ENCODE data around the gene CEP63. TPM values are rescaled to one million over a fixed set of nuclear protein-coding genes. Genes with fewer than 3 reads are reported as not detected.

CEP63 gene
- total RNA-seq, 2 experiments from 2014 or later, result 13.2 to 15.1 TPM

GRCh38 chr3:134485075-134485717, 661 bp upstream of the CEP63 start:
- Histone ChIP-seq H3K36me3 (ENCODE audit: insufficient read depth, low read length) (peaks cover 28% of the 10 kb centered on the region), H3K9me3 (ENCODE audit: control insufficient read depth in 1 of 2, insufficient read depth in 1 of 2, low read length in 2 of 2) (no peaks in the 10 kb centered on the region), H3K27me3 (ENCODE audit: control insufficient read depth in 1 of 2, insufficient read depth in 2 of 2, low read length in 2 of 2) (no peaks in the 10 kb centered on the region), H3K4me1 (ENCODE audit: insufficient read depth, low read length) (peaks cover 29% of the 10 kb centered on the region), H3K27ac (ENCODE audit: low read depth in 1 of 2, low read length in 2 of 2) (peak overlapping the region; percentile 86 to 95), H3K4me3 (ENCODE audit: low read length) (peak overlapping the region; percentile 96)
- intact Hi-C loops (cut with DNase I, micrococcal nuclease), result loop anchor here (2.0 to 5.0 kb wide), 5 partner anchors 234 to 1823 kb away; partner anchors contain the start of genes CDV3 (in 2 of the 2), NPHP3 (in 2 of the 2), RYK (in 1 of the 2) and TOPBP1 (in 1 of the 2)
- peak overlapping the region; percentile 98 for H3K27ac Mint-ChIP-seq
- no peaks in the 10 kb centered on the region for H3K9me3 Mint-ChIP-seq
- ATAC-seq (ENCODE audit: poor library complexity) (peak; percentile 5), DNase-seq (peak in 9 of 14 experiments; percentile 5 to 91 (median 86))
- H3K4me1 Mint-ChIP-seq (ENCODE audit: low read depth), result peaks cover 66% of the 10 kb centered on the region
- ChIA-PET POLR2A (interaction anchor here (0.5 to 3.6 kb wide), 17 partner anchors 8 to 1762 kb away, joined by 3 to 23 read pairs (median 6); partner anchors contain the start of genes CDV3, MSL2, RYK and SRPRB), CTCF (interaction anchor here (1.4 to 2.9 kb wide), 3 partner anchors 12 to 272 kb away, joined by 5 to 11 read pairs (median 6); no protein-coding TSS in a partner anchor)
- TF ChIP-seq CTCF (IDR thresholded peaks at IDR 0.05), result no peak
- peaks cover 56% of the 10 kb centered on the region for H3K36me3 Mint-ChIP-seq (ENCODE audit: low read depth)
- no peaks in the 10 kb centered on the region for H3K27me3 Mint-ChIP-seq
- H3K4me3 Mint-ChIP-seq, result peak overlapping the region; percentile 100

- Mint-ChIP-seq H3K36me3 (ENCODE audit: low read depth) (peaks cover 44% of the 10 kb centered on the region), H3K4me1 (ENCODE audit: low read depth) (peaks cover 78% of the 10 kb centered on the region), H3K4me3 (peak overlapping the region; percentile 100), H3K27me3 (no peaks in the 10 kb centered on the region), H3K9me3 (no peaks in the 10 kb centered on the region), H3K27ac (peak overlapping the region; percentile 98)
- Histone ChIP-seq H3K36me3 (ENCODE audit: insufficient read depth, low read length) (peaks cover 14% of the 10 kb centered on the region), H3K4me3 (ENCODE audit: low read length) (peak overlapping the region; percentile 96), H3K9me3 (ENCODE audit: control insufficient read depth in 1 of 2, insufficient read depth in 1 of 2, low read length in 2 of 2) (no peaks in the 10 kb centered on the region), H3K27ac (ENCODE audit: low read depth in 1 of 2, low read length in 2 of 2) (peak overlapping the region; percentile 86 to 95), H3K27me3 (ENCODE audit: control insufficient read depth in 1 of 2, insufficient read depth in 2 of 2, low read length in 2 of 2) (no peaks in the 10 kb centered on the region), H3K4me1 (ENCODE audit: insufficient read depth, low read length) (peaks cover 29% of the 10 kb centered on the region)
- TF ChIP-seq CTCF (IDR thresholded peaks at IDR 0.05), result no peak
- DNase-seq, result peak in 10 of 14 experiments; percentile 11 to 67 (median 28)
- intact Hi-C loops (cut with DNase I, micrococcal nuclease), result loop anchor here (2.0 to 5.0 kb wide), 5 partner anchors 236 to 1824 kb away; partner anchors contain the start of genes CDV3 (in 2 of the 2), NPHP3 (in 2 of the 2), RYK (in 1 of the 2) and TOPBP1 (in 1 of the 2)
- ChIA-PET POLR2A (interaction anchor here (1.0 to 3.6 kb wide), 11 partner anchors 9 to 913 kb away, joined by 3 to 23 read pairs (median 7); partner anchors contain the start of genes CDV3 and RYK), CTCF (interaction anchor here (0.5 to 2.1 kb wide), 2 partner anchors 16 to 274 kb away, joined by 3 to 6 read pairs; no protein-coding TSS in a partner anchor)
- peak; percentile 43 for ATAC-seq (ENCODE audit: poor library complexity)
Measured at GRCh38 chr3:134486577-134487041, 752 bp downstream of the CEP63 start.

GRCh38 chr3:134487406-134487805, 1.5 kb downstream of the CEP63 start:
- peaks cover 81% of the 10 kb centered on the region for H3K4me1 Mint-ChIP-seq (ENCODE audit: low read depth)
- peak overlapping the region; percentile 98 for H3K27ac Mint-ChIP-seq
- intact Hi-C loops (cut with DNase I, micrococcal nuclease), result loop anchor here (2.0 to 5.0 kb wide), 5 partner anchors 237 to 1825 kb away; partner anchors contain the start of genes CDV3 (in 2 of the 2), NPHP3 (in 2 of the 2), RYK (in 1 of the 2) and TOPBP1 (in 1 of the 2)
- no peak for TF ChIP-seq CTCF (IDR thresholded peaks at IDR 0.05)
- no peaks in the 10 kb centered on the region for H3K9me3 Mint-ChIP-seq
- no peaks in the 10 kb centered on the region for H3K9me3 ChIP-seq (ENCODE audit: control insufficient read depth in 1 of 2, insufficient read depth in 1 of 2, low read length in 2 of 2)
- ChIA-PET CTCF (no interaction called here), POLR2A (interaction anchor here (0.6 to 3.6 kb wide), 4 partner anchors 165 to 913 kb away, joined by 3 to 23 read pairs (median 12); partner anchors contain the start of genes CDV3 and RYK)
- H3K4me3 Mint-ChIP-seq, result peak overlapping the region; percentile 100
- peak overlapping the region; percentile 96 for H3K4me3 ChIP-seq (ENCODE audit: low read length)
- H3K27me3 Mint-ChIP-seq, result no peaks in the 10 kb centered on the region
- DNase-seq, result peak in 3 of 14 experiments; percentile 31 to 39 (median 36)
- ATAC-seq (ENCODE audit: poor library complexity), result no peak
- peaks cover 36% of the 10 kb centered on the region for H3K36me3 Mint-ChIP-seq (ENCODE audit: low read depth)
- H3K27ac ChIP-seq (ENCODE audit: low read depth in 1 of 2, low read length in 2 of 2), result no peak overlapping the region
- peaks cover 7% of the 10 kb centered on the region for H3K36me3 ChIP-seq (ENCODE audit: insufficient read depth, low read length)
- no peaks in the 10 kb centered on the region for H3K27me3 ChIP-seq (ENCODE audit: control insufficient read depth in 1 of 2, insufficient read depth in 2 of 2, low read length in 2 of 2)
- peaks cover 29% of the 10 kb centered on the region for H3K4me1 ChIP-seq (ENCODE audit: insufficient read depth, low read length)

Data from CD4-positive, alpha-beta T cell (primary cell).